GM06990 (cell line): ENCODE data around the gene ZNF33A.

ENCODE experiments used
- DNase-seq: peaks from one replicate; pipeline ENCODE4 v3.0.0-alpha.2; 2011; ENCODE audit not compliant: insufficient read length; ENCODE audit errors: extremely low read depth
- H3K27me3 ChIP-seq: replicated peaks from 2 replicates; pipeline ENCODE4 v1.6.0; 2011; ENCODE audit warnings: low read length; ENCODE audit not compliant: control insufficient read depth, insufficient read depth
- H3K36me3 ChIP-seq: 2 replicates; pipeline ENCODE4 v1.5.1; 2011; ENCODE audit warnings: low read length; ENCODE audit not compliant: control insufficient read depth, insufficient read depth
- H3K4me3 ChIP-seq: replicated peaks from 2 replicates; pipeline ENCODE4 v1.5.1; 2011; ENCODE audit warnings: low read depth, mild to moderate bottlenecking, control low read depth, low read length
- TF ChIP-seq, protein P1 (sequence below): IDR thresholded peaks from 2 replicates; pipeline ENCODE4 v1.5.1; 2011; ENCODE audit warnings: low read length, control low read depth, mild to moderate bottlenecking, inconsistent platforms; ENCODE audit not compliant: insufficient read depth, poor library complexity, severe bottlenecking

The ZNF33A gene

DNA sequence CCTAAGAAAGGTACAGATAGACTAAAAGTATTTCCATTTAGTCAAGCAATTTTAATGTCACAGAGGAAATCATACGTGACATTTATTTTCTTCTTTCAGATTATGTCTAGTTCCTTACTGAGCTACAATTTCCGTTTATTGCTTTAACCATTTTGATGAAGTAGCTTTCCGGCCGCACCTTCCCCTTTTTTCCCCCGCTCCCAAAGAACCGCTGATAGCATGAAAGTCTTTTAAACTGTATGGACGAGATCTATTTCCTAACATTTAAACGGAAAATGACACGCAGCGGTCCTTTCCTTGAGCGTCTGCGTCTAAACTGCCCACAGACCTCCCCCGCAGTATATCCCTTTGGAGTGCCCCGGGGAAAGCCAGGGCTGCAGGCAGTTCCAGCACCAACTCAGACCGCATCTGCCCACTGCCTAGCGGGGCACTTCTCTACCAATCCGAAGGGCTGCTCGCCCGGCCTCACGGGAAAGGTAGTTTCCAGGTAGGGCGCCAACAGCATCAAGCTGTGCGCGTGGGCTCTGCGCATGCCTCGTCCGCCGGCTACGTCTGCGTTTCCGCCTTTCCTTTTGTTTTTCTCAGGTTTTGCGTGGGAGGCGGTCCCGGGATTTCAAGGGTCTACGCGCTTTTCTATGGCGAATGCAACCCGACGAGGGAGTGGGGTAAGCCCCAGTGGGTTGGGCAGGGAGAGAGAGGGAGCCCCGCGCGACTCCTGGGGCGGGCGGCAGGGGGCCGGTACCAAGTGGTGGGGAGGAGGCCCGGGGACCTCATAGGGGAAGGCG is at the start of gene ZNF33A:
TSS of gene ZNF33A (plus strand) at position 557 of the 785 bp plus-strand sequence. CDS start 1,667 bp downstream, outside the sequence.
- peak within 1 kb of the TSS; percentile 77 for H3K4me3 ChIP-seq
- TF ChIP-seq, protein P1, sequence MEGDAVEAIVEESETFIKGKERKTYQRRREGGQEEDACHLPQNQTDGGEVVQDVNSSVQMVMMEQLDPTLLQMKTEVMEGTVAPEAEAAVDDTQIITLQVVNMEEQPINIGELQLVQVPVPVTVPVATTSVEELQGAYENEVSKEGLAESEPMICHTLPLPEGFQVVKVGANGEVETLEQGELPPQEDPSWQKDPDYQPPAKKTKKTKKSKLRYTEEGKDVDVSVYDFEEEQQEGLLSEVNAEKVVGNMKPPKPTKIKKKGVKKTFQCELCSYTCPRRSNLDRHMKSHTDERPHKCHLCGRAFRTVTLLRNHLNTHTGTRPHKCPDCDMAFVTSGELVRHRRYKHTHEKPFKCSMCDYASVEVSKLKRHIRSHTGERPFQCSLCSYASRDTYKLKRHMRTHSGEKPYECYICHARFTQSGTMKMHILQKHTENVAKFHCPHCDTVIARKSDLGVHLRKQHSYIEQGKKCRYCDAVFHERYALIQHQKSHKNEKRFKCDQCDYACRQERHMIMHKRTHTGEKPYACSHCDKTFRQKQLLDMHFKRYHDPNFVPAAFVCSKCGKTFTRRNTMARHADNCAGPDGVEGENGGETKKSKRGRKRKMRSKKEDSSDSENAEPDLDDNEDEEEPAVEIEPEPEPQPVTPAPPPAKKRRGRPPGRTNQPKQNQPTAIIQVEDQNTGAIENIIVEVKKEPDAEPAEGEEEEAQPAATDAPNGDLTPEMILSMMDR = peak; percentile 3
- DNase-seq = peak; percentile 92
- no peaks in the 10 kb centered on the region; the same call in 1 of the 2 replicates for H3K36me3 ChIP-seq
- H3K27me3 ChIP-seq = no peaks in the 10 kb centered on the region

GRCh38 chr10:37965006-37965405 is 45.5 kb upstream of the ZNF33A start:
- TF ChIP-seq, protein P1 = no peak
- Histone ChIP-seq H3K27me3 (no peaks in the 10 kb centered on the region), H3K4me3 (no peak overlapping the region), H3K36me3 (no peaks in the 10 kb centered on the region; the same call in 1 of the 2 replicates)
- DNase-seq = no peak

GRCh38 chr10:37972396-37972795 is 38.1 kb upstream of the ZNF33A start:
- Histone ChIP-seq H3K4me3 (no peak overlapping the region), H3K27me3 (no peaks in the 10 kb centered on the region), H3K36me3 (no peaks in the 10 kb centered on the region; the same call in 1 of the 2 replicates)
- no peak for DNase-seq
- TF ChIP-seq, protein P1 = no peak

DNA sequence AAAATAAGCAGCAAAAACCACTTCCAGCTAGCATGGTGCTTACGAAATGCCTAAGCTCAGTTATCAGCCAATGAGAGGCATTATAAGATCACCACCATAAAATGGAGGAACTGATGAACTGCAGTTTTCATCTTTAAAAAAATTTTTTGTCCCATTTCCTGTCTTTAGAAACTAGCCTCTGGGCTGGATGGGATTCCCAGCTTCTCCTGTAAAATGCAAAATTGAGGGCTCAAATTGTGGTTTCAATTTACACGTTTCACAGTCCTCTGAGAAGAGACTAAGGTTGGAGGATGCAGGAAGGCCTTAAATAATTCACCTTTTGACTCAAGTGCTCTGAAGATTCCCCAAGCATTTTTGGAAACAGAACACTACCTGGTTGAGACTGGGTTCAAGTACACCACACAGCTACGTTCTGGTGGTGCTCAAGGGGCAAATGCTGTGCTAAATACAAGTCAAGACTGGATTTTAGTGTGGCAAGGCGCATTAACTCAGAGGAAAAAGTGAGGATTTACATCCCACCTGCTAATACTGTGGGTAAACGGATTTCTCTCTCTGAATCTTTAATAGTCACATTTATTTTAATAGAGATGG is 35.0 kb upstream of the ZNF33A start:
- DNase-seq = peak; percentile 16
- no peaks in the 10 kb centered on the region for H3K36me3 ChIP-seq
- H3K27me3 ChIP-seq = no peaks in the 10 kb centered on the region
- TF ChIP-seq, protein P1 = no peak
- H3K4me3 ChIP-seq = peak overlapping the region; percentile 75

- Histone ChIP-seq H3K36me3 (no peaks in the 10 kb centered on the region), H3K27me3 (no peaks in the 10 kb centered on the region), H3K4me3 (peak within 1 kb of the TSS; percentile 75)
- TF ChIP-seq, protein P1 = peak; percentile 96
- peak; percentile 99 for DNase-seq
These were observed 34.2 kb upstream of the ZNF33A start, which contains the start of gene ZNF25 for GRCh38 chr10:37976091-37976879. Gene ZNF25, minus strand, starts transcription at chr10:37976647. Its CDS starts 4,925 bp downstream, at chr10:37971722.
